Trophoblast cell (in vitro differentiated cells and primary cell): ENCODE measurements around the gene PHC3.

Experiments used
- DNase-seq, 2 donors: peaks; one replicate each; pipeline ENCODE4 v3.0.0-alpha.2; 2016
- H2AFZ ChIP-seq: 2 replicates; pipeline ENCODE4 v1.6.1; 2013; ENCODE audit warnings: low read length, moderate library complexity, mild to moderate bottlenecking; ENCODE audit not compliant: insufficient read depth, poor library complexity
- H2AK5ac ChIP-seq: 2 replicates; pipeline ENCODE4 v1.6.1; 2013; ENCODE audit warnings: mild to moderate bottlenecking, low read length
- H2BK120ac ChIP-seq: 2 replicates; pipeline ENCODE4 v1.6.1; 2013; ENCODE audit warnings: low read length, mild to moderate bottlenecking, moderate library complexity; ENCODE audit not compliant: insufficient read depth, poor library complexity
- H2BK12ac ChIP-seq: 2 replicates; pipeline ENCODE4 v1.6.1; 2013; ENCODE audit warnings: mild to moderate bottlenecking, low read length, moderate library complexity
- H2BK5ac ChIP-seq: 2 replicates; pipeline ENCODE4 v1.6.1; 2013; ENCODE audit warnings: low read length, low read depth, moderate library complexity, mild to moderate bottlenecking; ENCODE audit not compliant: poor library complexity
- H3K14ac ChIP-seq: 2 replicates; pipeline ENCODE4 v1.6.1; 2013; ENCODE audit warnings: mild to moderate bottlenecking, low read length
- H3K18ac ChIP-seq: 2 replicates; pipeline ENCODE4 v1.6.1; 2013; ENCODE audit warnings: mild to moderate bottlenecking, low read length
- H3K23ac ChIP-seq: 2 replicates; pipeline ENCODE4 v1.6.1; 2013; ENCODE audit warnings: low read length
- H3K27ac ChIP-seq: 2 replicates; pipeline ENCODE4 v1.5.1; 2013; ENCODE audit warnings: low read depth, mild to moderate bottlenecking, inconsistent platforms, low read length, moderate library complexity
- H3K27me3 ChIP-seq: 2 replicates; pipeline ENCODE4 v1.6.1; 2013; ENCODE audit warnings: inconsistent platforms, mild to moderate bottlenecking, low read length, moderate library complexity; ENCODE audit not compliant: insufficient read depth
- H3K36me3 ChIP-seq, 2 experiments: 1 replicate in 1 of 2; 2 replicates in 1 of 2; pipeline ENCODE4 v1.6.1; 2013; ENCODE audit warnings: low read length in 2 of 2, mild to moderate bottlenecking in 2 of 2, moderate library complexity in 1 of 2; ENCODE audit not compliant: insufficient read depth in 2 of 2, control insufficient read depth in 1 of 2
- H3K4ac ChIP-seq: 2 replicates; pipeline ENCODE4 v1.6.1; 2013; ENCODE audit warnings: low read depth, mild to moderate bottlenecking, low read length, moderate library complexity
- H3K4me1 ChIP-seq, 2 experiments: 1 replicate in 1 of 2; 2 replicates in 1 of 2; pipeline ENCODE4 v1.6.1; 2013; ENCODE audit warnings: low read length in 2 of 2, mild to moderate bottlenecking in 2 of 2, moderate library complexity in 1 of 2; ENCODE audit not compliant: insufficient read depth in 2 of 2, control insufficient read depth in 1 of 2
- H3K4me2 ChIP-seq: 2 replicates; pipeline ENCODE4 v1.6.1; 2013; ENCODE audit warnings: inconsistent platforms, mild to moderate bottlenecking, low read length, moderate library complexity
- H3K4me3 ChIP-seq: 2 replicates; pipeline ENCODE4 v1.5.1; 2013; ENCODE audit warnings: mild to moderate bottlenecking, low read depth, low read length, inconsistent platforms
- H3K79me1 ChIP-seq: one replicate; pipeline ENCODE4 v1.6.1; 2013; ENCODE audit warnings: low read length
- H3K79me2 ChIP-seq: 2 replicates; pipeline ENCODE4 v1.6.1; 2013; ENCODE audit warnings: low read length, mild to moderate bottlenecking; ENCODE audit not compliant: control insufficient read depth, insufficient read depth, poor library complexity
- H3K9ac ChIP-seq: 2 replicates; pipeline ENCODE4 v1.6.1; 2013; ENCODE audit warnings: mild to moderate bottlenecking, low read length
- H3K9me3 ChIP-seq: 2 replicates; pipeline ENCODE4 v1.6.1; 2013; ENCODE audit warnings: low read depth, mild to moderate bottlenecking, control low read depth, inconsistent platforms, low read length; ENCODE audit not compliant: insufficient read depth
- H4K12ac ChIP-seq: 2 replicates; pipeline ENCODE4 v1.6.1; 2013; ENCODE audit warnings: low read depth, mild to moderate bottlenecking, low read length, moderate library complexity
- H4K8ac ChIP-seq: 2 replicates; pipeline ENCODE4 v1.6.1; 2013; ENCODE audit warnings: low read depth, mild to moderate bottlenecking, low read length, moderate library complexity
- H4K91ac ChIP-seq: one replicate; pipeline ENCODE4 v1.6.1; 2013; ENCODE audit warnings: low read depth, mild to moderate bottlenecking, low read length, moderate library complexity
- WGBS: extraction: QIAGEN DNeasy Blood & Tissue Kit; methylation state at CpG from one replicate; pipeline ENCODE4 v1.1.7; 2013; ENCODE audit warnings: missing lambda C conversion rate; ENCODE audit not compliant: insufficient read length, insufficient coverage; ENCODE audit errors: extremely low coverage; 5-methylcytosine and 5-hydroxymethylcytosine counted together

PHC3 gene

GRCh38 chr3:170164717-170165116 lies 16.8 kb downstream of the PHC3 start:
- peak in 1 of 2 donors; percentile 23 for DNase-seq
- Histone ChIP-seq H3K4ac (peak overlapping the region; percentile 29), H3K9ac (no peak overlapping the region), H3K27ac (peak overlapping the region; percentile 16), H4K91ac (peak overlapping the region; percentile 48), H3K9me3 (no peaks in the 10 kb centered on the region), H3K36me3 (peaks cover 11 to 12% of the 10 kb centered on the region in 2 experiments), H2BK120ac (no peak overlapping the region), H3K4me1 (peaks cover 3% of the 10 kb centered on the region in 2 experiments), H2AFZ (no peak overlapping the region), H3K27me3 (no peaks in the 10 kb centered on the region), H3K79me2 (no peaks in the 10 kb centered on the region), H3K4me3 (no peak overlapping the region), H3K23ac (no peak overlapping the region), H4K12ac (no peak overlapping the region), H2AK5ac (no peak overlapping the region), H3K14ac (no peak overlapping the region), H3K79me1 (peaks cover 1% of the 10 kb centered on the region), H2BK12ac (no peak overlapping the region), H2BK5ac (no peak overlapping the region), H3K18ac (no peak overlapping the region), H4K8ac (no peak overlapping the region), H3K4me2 (no peak overlapping the region)
- WGBS: no CpG with 5 or more reads among the region's 2 CpGs

GRCh38 chr3:170163956-170164645 lies 17.4 kb downstream of the PHC3 start:
- H3K4me1 ChIP-seq: peaks cover 3% of the 10 kb centered on the region in 2 experiments
- H4K91ac ChIP-seq: no peak overlapping the region
- H3K27ac ChIP-seq: peak overlapping the region; percentile 16
- H2BK120ac ChIP-seq: no peak overlapping the region
- peaks cover 1% of the 10 kb centered on the region for H3K79me1 ChIP-seq
- no peaks in the 10 kb centered on the region for H3K9me3 ChIP-seq
- no peak overlapping the region for H4K12ac ChIP-seq
- H2AK5ac ChIP-seq: no peak overlapping the region
- peaks cover 11 to 12% of the 10 kb centered on the region in 2 experiments for H3K36me3 ChIP-seq
- no peak overlapping the region for H3K23ac ChIP-seq
- no peak overlapping the region for H2BK5ac ChIP-seq
- WGBS: no CpG with 5 or more reads among the region's 4 CpGs
- H3K27me3 ChIP-seq: no peaks in the 10 kb centered on the region
- H2AFZ ChIP-seq: no peak overlapping the region
- no peak overlapping the region for H3K4me2 ChIP-seq
- DNase-seq: peak; percentile 56 to 75
- no peaks in the 10 kb centered on the region for H3K79me2 ChIP-seq
- no peak overlapping the region for H3K4ac ChIP-seq
- H4K8ac ChIP-seq: no peak overlapping the region
- no peak overlapping the region for H3K4me3 ChIP-seq
- no peak overlapping the region for H3K9ac ChIP-seq
- H3K14ac ChIP-seq: no peak overlapping the region
- no peak overlapping the region for H2BK12ac ChIP-seq
- no peak overlapping the region for H3K18ac ChIP-seq

- Histone ChIP-seq H4K8ac (no peak overlapping the region), H3K14ac (no peak overlapping the region), H3K18ac (no peak overlapping the region), H3K27me3 (no peaks in the 10 kb centered on the region), H4K12ac (no peak overlapping the region), H3K4me3 (no peak overlapping the region), H3K9me3 (no peaks in the 10 kb centered on the region), H3K27ac (no peak overlapping the region), H3K79me1 (peaks cover 1% of the 10 kb centered on the region), H3K79me2 (no peaks in the 10 kb centered on the region), H3K9ac (no peak overlapping the region), H2AK5ac (no peak overlapping the region), H3K4me2 (no peak overlapping the region), H3K4me1 (peaks cover 3% of the 10 kb centered on the region in 2 experiments), H2BK12ac (no peak overlapping the region), H4K91ac (no peak overlapping the region), H2AFZ (no peak overlapping the region), H3K4ac (no peak overlapping the region), H2BK120ac (no peak overlapping the region), H2BK5ac (no peak overlapping the region), H3K23ac (no peak overlapping the region), H3K36me3 (peaks cover 9 to 10% of the 10 kb centered on the region in 2 experiments)
- no peak for DNase-seq
These were observed 18.9 kb downstream of the PHC3 start for GRCh38 chr3:170162630-170163029.

- Histone ChIP-seq H3K18ac (no peak overlapping the region), H3K79me2 (no peaks in the 10 kb centered on the region)
These were observed 19.5 kb downstream of the PHC3 start for GRCh38 chr3:170162052-170162451.

More at GRCh38 chr3:170162052-170162451, 19.5 kb downstream of the PHC3 start:
- no peak overlapping the region for H3K4ac ChIP-seq
- no peak overlapping the region for H3K4me2 ChIP-seq
- H3K9me3 ChIP-seq: no peaks in the 10 kb centered on the region
- no peaks in the 10 kb centered on the region for H3K27me3 ChIP-seq
- no peak overlapping the region for H3K14ac ChIP-seq
- no peak overlapping the region for H4K12ac ChIP-seq
- no peak overlapping the region for H3K4me3 ChIP-seq
- H4K8ac ChIP-seq: no peak overlapping the region
- H3K4me1 ChIP-seq: peaks cover 3% of the 10 kb centered on the region in 2 experiments
- no peak overlapping the region for H2BK120ac ChIP-seq
- DNase-seq: no peak
- H3K23ac ChIP-seq: no peak overlapping the region
- no peak overlapping the region for H3K27ac ChIP-seq
- no peak overlapping the region for H2BK5ac ChIP-seq
- H2AK5ac ChIP-seq: no peak overlapping the region
- no peak overlapping the region for H4K91ac ChIP-seq
- no peak overlapping the region for H2AFZ ChIP-seq
- H2BK12ac ChIP-seq: no peak overlapping the region
- peaks cover 9 to 10% of the 10 kb centered on the region in 2 experiments for H3K36me3 ChIP-seq
- H3K79me1 ChIP-seq: peaks cover 1% of the 10 kb centered on the region
- H3K9ac ChIP-seq: no peak overlapping the region
